Choroid plexus epithelial cell (primary cell): Measurements from ENCODE around the gene UPK2.
A peak's percentile ranks its signal among the peaks of the same experiment; 100 is the strongest.

Experiments
- DNase-seq: peaks from one replicate; pipeline ENCODE4 v3.0.0-alpha.2; 2010; ENCODE audit warnings: low read depth
- H3K4me3 ChIP-seq: 2 replicates; pipeline ENCODE4 v1.5.1; 2011; ENCODE audit warnings: low read depth, mild to moderate bottlenecking, control low read depth, low read length, moderate library complexity
- CTCF ChIP-seq: conservative IDR thresholded peaks from 2 replicates; pipeline ENCODE4 v1.5.1; 2011; ENCODE audit warnings: low read depth, mild to moderate bottlenecking, control low read depth, inconsistent platforms, low read length, moderate library complexity

UPK2 gene

GRCh38 chr11:118915396-118915795 lies 40.7 kb upstream of the UPK2 start:
- TF ChIP-seq CTCF = no peak
- no peak overlapping the region for H3K4me3 ChIP-seq
- DNase-seq = no peak

GRCh38 chr11:118915941-118916841 lies 39.9 kb upstream of the UPK2 start:
- H3K4me3 ChIP-seq = peak overlapping the region; percentile 8
- no peak for DNase-seq
- no peak for TF ChIP-seq CTCF

GRCh38 chr11:118916842-118917388 lies 39.2 kb upstream of the UPK2 start:
- peak overlapping the region; percentile 8 for H3K4me3 ChIP-seq
- no peak for TF ChIP-seq CTCF
- peak; percentile 91 for DNase-seq

- peak; percentile 93 for DNase-seq
- no peak for TF ChIP-seq CTCF
- H3K4me3 ChIP-seq = peak overlapping the region; percentile 33
Measured at GRCh38 chr11:118917481-118918127, 38.5 kb upstream of the UPK2 start.

GRCh38 chr11:118918128-118918685 lies 37.9 kb upstream of the UPK2 start:
- TF ChIP-seq CTCF = peak; percentile 4
- peak overlapping the region; percentile 48 for H3K4me3 ChIP-seq
- DNase-seq = peak; percentile 96

GRCh38 chr11:118918686-118919280 lies 37.3 kb upstream of the UPK2 start:
- peak overlapping the region; percentile 48 for H3K4me3 ChIP-seq
- TF ChIP-seq CTCF = no peak
- peak; percentile 89 for DNase-seq
